GM18873 (cell line): ENCODE measurements around the gene RAB7B.

ENCODE experiments used
- ATAC-seq: cut with Tn5 transposase; IDR thresholded peaks from one replicate; pipeline ENCODE4 v1.9.1; 2021; ENCODE audit warnings: mild to moderate bottlenecking, moderate library complexity, moderate number of reproducible peaks; ENCODE audit not compliant: unreplicated experiment, low FRiP score

The RAB7B gene

DNA sequence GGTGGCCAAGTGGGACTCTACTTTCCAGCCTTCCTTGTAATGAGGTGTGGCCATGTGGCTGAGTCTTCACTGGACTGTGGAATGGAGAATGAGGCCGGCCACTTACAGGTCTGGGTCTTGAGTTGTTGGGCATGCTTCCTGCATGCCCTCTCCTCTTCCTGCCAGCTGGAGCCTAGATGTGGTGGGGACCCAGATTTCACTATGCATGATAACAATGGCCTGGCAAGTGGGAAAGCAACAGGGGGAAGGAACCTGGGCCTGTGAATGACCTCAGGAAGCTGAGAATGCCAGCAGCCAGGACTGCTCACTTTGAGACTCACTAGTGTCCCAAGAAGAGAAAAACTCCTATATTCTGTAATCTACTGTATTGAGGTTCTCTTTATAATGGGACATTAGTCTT lies 51.4 kb downstream of the RAB7B start:
- ATAC-seq = no peak

DNA sequence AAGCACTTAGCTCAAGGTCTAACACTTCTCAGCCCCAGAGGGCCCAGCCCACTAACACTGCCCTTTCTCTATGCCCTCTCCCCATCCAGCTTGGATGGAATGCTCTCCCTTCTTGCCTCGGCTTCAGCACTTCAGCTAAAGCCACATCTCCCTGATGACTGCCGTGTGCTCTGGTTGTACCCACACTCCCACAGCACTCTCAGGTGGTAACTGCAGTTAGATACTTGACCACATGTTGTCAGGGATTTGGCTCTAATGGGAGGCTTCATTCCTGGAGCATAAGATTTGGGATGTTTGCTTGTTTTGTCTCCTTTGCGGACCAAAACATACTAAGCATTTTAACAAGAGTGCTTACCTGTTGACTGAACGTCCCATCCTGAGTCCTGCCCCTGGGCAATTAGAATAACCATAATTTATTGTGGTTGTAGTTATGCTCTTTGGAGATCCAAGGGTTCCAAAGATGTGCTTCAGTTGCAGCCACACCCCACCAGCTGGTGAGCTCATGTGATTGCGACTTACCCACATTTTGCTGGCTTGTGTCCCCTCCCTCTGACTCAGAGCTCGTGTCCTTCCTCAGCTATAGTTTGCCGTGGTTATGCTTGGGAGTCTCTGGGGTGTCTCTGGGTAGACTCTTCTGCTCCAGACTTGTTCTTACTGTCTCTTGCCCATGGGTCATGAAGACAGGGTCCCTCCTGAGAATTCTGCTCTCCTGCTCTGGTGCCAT lies 52.2 kb downstream of the RAB7B start:
- ATAC-seq = no peak

DNA sequence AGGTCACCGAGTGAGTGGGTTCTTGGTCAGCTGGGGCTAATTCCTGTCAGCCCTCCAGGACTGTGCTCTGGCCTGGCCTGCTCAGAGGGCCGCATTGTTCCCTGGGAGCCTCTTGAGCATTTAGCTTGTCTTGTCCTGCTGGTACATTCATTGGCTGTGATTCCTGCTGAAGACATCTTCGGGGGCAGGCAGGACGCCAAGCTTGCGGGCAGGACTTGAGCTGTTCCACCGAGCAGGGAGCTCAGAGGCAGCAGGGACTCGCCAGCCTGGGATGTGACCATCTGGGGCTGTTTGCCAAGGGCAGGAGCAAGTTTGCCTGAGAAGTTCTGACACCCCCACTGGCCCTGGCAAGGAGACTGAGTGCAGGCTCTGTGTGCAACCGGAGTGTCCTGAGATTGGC lies 52.9 kb downstream of the RAB7B start:
- no peak for ATAC-seq

DNA sequence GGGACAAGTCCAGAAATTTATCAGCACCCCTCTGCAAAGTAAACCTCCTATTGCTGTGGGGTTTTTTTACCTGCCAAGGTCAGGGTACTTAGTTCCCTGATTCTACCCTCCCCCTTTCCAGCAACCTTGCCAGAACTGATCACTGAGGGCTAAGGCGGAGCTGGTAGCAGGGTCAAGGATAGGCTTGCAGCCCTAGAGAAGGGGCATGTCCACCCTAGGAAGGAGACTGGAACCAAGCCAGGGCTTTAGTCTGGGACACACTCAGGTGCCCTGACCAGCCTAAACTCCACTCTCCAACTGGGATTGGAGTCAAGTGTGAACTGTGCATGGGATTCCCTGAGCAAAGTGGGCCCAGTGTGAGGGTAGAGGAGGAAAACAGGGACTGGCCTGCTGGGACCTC lies 53.4 kb downstream of the RAB7B start:
- ATAC-seq = no peak

DNA sequence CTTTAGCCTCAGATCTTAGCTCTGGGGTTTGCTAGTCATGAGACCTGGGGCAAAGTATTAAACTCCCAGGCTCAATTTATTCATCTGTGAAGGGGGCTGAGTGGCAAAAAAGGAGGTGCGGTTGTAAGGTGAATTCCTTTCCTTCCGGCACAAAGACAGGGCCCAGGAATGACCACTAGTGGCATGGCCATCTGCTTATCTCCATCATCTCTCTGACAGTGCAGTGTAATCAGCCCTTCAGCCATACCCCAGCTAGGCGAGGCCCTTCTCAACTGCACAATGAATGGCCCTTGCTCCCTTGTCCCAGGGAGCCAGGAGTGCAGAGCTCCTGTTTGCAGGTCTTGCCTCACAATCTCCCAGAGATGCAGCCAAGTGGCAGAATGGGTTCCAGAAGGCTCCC lies 54.3 kb downstream of the RAB7B start:
- ATAC-seq = no peak

DNA sequence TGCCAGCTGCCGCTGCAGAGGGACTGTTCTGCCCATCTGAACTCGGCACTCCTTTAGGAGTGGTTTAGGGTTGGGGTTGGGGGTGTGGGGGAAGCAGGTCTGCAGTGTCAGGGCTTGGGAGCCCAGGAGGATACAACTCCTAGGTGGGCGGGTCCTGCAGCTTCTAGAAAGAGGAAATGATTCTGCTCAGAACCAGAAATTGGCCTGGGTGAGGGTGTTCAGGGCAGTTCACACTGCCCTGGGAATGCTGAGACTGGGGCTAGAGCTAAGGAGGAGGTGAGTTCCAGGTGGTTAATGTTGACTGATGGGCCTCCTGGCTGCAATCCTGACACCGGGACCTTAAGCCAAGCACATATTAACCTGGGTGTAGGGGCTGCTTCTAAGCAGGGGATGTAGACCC lies 55.2 kb downstream of the RAB7B start:
- no peak for ATAC-seq

DNA sequence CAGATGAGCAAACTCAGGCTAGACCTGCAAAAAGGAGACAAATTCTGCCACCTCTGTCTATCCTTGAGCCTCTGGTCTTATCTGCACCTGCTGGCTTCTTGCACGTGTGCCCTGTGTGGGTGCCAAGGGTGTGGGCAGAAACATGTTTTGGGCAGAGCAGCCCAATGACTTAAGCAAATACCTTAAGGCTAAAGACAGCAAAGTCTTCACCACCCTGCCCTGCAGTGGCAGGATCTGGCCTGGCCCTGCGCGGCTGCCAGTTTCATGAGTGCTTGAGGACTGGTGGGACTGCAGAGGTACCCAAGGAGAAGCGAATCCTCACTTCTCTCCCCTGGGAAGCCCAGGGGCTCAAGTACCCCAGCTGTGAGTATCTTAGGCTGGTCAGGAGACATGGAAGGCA lies 56.2 kb downstream of the RAB7B start:
- no peak for ATAC-seq

DNA sequence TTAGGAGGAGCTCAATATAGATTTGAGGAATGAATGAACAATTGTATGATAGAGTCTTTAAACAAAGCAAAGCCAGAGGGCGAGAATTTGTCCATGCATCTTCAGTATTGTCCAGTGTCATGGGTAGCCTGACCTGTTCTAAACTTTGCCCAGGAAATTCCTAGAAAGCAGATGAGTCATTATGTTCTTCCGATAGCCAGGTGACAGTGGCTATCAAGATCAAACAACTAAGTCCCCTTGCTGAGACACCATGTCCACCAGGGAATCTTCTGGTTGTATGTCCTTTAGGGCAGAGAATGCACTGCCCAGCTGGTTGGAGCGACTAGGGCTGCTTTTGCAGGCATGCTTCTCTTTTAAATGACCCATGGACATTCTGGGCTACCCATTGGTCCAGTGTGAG lies 58.1 kb downstream of the RAB7B start:
- no peak for ATAC-seq

DNA sequence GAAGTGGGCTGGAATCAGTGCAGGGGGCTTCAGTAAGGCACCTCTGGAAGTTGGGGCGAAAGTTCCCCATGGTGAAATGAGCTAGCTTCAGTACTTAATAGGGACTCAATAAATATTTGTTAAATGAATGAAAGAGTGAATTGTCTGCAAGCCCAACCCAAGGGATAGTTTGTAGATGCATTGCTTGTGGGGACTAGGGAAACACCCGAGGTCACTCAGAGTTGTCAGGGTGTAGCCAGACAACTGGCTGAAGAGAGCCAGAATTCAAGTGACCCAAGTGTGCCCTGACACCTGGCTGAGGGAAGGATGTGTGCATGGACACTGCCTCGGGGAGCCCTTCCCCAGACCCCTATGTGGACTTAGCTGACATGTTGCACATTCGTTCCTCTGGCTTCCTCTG lies 58.7 kb downstream of the RAB7B start:
- ATAC-seq = no peak

DNA sequence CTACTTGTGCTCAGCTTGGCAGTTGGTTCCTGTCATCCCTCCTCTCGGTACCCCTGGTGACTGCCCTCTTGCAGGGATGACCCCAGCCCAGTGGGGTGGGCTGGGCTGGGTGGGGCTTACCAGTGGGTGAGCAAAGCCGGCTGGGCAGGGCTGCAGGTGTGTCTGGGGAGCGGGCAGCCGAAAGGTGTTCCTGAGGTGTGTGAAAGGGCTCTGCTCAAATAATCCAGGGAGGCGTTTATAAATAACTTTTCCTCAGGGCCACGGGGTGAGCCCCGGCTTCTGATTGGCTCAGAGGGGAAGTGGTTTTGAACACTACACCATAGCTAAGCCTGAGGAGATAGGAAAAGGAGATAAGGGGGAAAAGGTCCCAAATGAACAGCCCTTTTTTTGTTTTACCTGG lies 60.0 kb downstream of the RAB7B start, which contains the start of gene SLC26A9:
Gene SLC26A9, minus strand, starts transcription at position 212 of the 400 bp plus-strand sequence. CDS start 7,636 bp downstream, outside the sequence.
- ATAC-seq = no peak

DNA sequence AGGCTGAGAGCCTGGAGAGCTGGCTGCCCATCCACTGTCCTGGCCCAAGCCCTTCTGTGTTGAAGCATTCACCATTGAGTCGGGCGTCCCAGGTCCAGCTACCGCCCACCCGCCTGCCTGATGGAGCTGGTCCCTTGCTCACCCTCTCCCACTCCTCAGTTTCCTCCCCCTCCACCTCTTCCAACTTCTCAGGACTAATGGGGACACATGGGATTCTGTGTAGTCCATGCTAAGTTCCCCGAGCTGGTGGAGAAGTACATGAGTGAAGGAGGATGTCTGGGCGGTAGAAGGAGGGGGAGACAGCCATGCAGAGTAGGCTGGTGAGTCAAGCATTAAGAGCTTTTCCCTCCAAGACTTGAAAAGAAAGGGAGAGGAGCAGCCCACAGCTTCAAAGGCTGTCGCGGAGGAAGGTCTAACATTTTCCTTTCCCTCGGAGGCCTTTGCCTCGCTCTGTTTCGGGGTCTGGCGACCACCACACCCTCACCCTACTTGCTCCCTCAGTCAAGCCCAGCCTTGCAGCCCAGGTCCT lies 60.5 kb downstream of the RAB7B start:
- no peak for ATAC-seq

DNA sequence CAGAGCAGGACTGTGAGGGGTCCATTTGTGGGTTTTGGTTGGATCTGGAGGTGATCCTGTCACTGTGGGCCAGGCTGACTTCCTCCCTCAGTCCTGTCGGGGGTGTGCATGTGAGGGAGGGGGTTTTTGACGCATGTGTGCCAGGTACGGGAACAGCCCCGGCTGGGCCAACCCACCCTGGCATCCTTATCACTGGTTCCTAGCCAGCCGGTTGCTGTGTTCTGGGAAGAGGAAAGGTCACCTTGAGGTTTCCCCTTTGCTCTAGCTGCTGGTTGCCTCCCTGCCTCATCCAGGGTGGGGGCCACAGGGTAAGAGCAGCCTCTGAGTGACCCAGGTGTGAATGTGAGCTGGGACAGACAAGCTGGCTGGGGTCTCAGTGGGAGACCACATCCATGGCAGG lies 62.5 kb downstream of the RAB7B start:
- ATAC-seq = no peak

DNA sequence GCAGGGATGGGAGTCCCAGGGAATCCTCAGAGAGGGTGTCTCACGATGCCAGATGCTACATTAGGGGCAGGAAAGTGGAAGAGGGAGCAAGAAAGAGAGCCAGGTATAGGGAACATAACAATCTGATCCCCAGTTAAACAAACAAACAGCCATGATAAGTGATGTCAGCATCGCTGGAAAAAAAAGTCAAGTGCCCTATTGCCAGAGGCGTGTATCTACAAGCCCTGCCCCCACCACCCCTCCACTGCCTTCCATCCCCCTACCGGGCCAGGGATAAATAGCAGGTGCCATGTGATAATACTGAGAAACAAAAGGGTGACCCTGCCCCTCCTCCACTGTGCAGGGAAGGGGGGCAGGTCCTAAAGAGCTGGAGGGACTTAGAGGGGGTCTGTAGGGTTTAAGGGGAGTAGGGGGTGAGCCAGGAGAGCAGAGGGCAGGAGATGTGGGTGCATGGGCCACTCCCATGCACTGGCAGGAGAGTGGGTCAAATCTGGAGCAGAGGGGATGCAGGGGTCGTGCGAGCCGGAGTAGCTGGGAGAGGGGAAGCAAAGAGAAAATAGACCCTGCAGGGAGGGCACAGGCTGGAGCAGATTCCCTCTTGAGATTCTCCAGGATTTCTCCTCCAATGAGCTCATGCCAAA lies 63.4 kb downstream of the RAB7B start:
- no peak for ATAC-seq

DNA sequence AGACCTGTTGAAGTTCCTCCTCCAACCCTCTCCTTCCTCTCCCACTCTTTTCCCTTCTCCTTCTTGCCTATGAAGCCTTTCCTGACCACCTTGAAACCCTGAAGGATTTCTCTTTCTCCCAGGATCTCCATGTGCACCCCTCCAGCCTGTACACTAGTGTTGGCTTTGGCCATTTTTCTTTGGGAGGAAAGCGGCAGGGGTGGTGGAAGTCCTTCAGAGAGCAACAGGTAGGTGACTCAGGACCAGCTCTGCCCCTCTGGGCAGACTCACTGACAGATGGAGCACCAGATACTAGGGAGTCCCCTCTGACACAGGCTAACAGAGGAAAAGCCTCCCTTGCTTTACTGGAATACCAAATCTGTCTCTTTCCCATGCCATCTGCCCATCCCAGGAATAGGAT lies 64.5 kb downstream of the RAB7B start:
- ATAC-seq = no peak

DNA sequence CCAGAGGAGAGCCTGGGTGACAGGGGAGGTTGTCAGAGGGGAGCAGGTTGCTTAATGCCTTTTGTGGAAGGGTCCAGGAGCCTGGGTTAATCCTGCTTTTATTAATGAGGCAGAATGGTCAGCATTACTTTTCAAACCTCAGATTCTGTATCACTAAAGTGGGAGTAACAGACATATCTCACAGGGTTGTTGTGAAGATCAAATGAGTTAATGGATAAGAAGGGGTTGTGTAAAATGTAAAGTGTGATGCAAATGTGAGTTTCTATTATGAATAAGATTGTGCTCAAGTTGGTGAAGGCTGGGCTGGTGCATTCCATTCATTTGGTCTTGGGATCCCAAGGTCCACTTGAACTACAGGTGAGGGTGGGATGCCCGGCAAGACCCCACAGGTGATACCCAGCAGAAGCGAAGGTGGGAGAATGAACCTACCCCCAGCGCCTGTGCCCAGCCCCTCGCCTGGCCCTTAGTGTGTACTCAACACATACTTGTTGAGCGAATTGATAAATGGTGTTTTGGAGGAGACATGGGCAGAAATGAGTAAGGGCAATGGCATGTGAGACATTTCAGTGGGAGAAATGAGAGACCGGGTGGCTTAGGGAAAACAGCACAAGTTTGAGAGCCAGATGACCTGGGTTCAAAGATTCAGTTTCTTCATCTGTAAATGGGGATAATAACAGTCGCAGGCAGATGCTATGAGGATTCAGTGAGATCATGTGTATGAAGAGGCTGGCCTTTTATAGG lies 66.2 kb downstream of the RAB7B start:
- no peak for ATAC-seq

DNA sequence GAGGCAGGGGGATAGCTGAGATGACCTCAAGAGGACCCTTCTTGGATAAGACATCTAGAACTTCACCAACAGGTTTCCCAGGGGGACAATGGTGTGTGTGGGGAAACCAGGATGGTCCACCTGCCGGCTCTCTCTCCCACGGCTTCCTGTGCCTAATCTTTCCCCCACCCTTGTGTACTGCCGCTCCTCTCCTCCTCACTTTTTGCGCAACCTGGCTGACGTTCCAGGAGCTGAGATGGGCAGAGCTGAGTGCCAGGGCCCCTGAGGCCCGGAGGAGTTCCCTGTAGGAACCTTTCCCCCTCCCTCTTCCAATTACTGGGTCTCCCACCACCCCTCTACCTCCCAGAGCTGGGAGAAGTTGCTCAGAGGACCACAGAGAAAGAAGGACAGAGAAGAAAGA lies 66.9 kb downstream of the RAB7B start:
- no peak for ATAC-seq

DNA sequence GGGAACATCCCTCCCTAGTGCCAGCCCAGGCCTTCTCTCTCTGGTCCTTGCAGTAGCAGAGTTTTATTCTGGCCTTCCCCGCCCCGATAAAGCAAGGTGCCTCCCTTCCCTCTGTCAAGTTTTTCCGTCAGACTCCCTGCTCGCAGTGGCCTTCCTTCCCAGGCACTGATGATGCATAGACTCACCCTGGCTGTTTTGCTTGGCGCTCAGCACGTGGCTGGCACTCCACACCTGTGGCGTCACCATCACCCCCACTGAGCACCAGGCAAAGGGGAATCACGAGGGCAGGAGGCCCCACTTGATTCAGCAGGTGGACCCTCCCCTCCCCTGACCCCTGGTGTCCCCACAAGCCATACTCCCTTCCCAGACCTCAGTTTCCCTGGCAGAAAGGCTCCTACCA lies 67.3 kb downstream of the RAB7B start:
- no peak for ATAC-seq

DNA sequence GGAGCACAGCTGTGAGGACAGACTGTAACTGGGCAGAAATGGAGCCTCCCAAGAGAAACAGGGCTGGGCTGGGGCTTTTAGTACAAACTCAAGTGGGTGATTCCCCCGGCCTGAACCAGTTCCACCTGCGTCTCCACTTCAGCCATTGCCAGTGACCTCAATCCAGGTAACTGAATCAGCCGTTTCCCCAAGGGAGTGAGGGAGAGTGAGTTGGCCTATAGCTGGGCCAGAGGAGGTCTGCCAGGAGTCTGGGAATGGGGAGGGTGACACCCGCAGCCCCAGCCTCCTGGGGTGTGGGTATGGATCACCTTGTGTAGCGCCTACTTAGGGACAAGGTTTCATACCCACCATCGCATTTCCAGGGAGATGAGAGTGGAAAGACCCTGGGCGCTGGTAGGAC lies 68.4 kb downstream of the RAB7B start:
- ATAC-seq = no peak

DNA sequence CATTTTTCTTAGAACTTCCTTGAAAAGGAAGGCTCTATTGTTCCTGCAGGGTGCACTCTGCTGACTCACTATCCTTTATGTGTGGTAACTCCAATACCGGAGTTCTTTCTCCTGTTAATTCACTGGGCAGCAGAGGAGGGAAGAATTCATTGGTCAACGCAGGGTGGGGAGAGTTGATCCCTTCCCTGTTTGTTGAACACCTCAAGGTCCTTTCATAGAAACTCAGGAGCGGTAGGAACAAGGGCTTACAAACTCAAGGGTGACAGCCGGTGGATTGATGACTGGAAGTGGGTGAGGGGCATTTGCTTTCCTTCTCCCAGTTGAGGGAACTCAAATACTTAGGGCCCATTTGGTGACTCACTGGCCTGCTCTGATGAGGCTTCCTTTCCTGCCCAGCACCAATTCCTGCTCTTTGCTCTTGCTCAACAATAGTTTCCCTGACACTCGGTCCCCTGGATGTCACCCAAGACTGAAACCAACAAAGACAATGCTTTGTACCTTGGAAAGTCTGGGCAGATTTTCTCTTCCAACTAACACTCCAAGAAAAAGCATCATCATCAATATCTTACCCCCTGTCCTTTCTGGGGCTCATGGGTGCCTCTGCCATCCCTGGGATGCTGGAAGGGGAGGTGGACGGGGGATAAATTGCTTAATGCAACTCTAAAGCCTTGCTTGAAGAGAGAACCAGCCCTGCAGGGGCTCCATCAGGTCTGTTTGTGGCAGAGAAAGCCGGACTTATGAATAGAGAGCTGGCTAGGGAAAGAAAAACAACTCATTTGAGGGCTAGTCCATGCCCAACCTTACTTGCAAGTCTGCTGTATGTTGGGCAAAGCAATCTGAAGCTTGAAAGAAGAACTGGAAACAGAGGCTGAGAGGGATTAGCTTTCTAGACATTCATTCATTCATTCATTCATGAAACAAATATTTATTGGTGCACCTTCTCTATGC lies 69.2 kb downstream of the RAB7B start:
- ATAC-seq = no peak

DNA sequence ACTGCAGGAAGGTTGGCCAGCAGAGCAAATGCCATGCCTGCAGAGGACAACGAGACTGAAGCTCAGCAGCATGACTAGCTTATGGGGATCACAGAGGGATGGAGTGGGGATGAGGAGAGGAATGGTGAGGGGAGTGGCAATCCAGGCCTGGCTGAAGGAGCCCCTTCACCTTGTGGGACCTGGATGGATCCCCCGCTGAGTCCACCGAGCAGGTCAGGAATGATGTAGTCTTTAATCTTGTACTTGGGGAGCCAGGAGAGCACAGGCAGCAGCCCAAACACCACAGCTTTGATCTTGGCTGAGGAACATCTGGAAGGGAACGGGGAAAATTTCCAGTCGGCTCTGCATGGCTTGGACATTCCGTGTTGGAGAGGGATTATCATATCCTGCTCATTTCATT lies 70.4 kb downstream of the RAB7B start:
- no peak for ATAC-seq
